ENCODE data around the gene MPIG6B. TPM values are rescaled to one million over a fixed set of nuclear protein-coding genes. Genes with fewer than 3 reads are reported as not detected.

MPIG6B gene
- total RNA-seq, 4 donors from 2014 or later, result not detected

- Histone ChIP-seq H3K4me1 (peaks cover 0 to 43% (median 13%) of the 10 kb centered on the region in 4 donors), H3K9me3 (no peaks in the 10 kb centered on the region), H3K36me3 (peaks cover 0 to 41% (median 0%) of the 10 kb centered on the region in 3 donors), H3K27ac (peak overlapping the region; percentile 24 to 95 (median 91)), H3K4me3 (peak overlapping the region in 3 of 4 donors; percentile 66 to 86 (median 68)), H3K27me3 (no peaks in the 10 kb centered on the region)
- DNase-seq, result no peak
- TF ChIP-seq POLR2A (IDR thresholded peaks at IDR 0.05), result no peak
- TF ChIP-seq, protein P1, sequence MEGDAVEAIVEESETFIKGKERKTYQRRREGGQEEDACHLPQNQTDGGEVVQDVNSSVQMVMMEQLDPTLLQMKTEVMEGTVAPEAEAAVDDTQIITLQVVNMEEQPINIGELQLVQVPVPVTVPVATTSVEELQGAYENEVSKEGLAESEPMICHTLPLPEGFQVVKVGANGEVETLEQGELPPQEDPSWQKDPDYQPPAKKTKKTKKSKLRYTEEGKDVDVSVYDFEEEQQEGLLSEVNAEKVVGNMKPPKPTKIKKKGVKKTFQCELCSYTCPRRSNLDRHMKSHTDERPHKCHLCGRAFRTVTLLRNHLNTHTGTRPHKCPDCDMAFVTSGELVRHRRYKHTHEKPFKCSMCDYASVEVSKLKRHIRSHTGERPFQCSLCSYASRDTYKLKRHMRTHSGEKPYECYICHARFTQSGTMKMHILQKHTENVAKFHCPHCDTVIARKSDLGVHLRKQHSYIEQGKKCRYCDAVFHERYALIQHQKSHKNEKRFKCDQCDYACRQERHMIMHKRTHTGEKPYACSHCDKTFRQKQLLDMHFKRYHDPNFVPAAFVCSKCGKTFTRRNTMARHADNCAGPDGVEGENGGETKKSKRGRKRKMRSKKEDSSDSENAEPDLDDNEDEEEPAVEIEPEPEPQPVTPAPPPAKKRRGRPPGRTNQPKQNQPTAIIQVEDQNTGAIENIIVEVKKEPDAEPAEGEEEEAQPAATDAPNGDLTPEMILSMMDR (IDR thresholded peaks at IDR 0.05), result no peak
These were observed 4.8 kb downstream of the MPIG6B start for GRCh38 chr6:31727717-31728671.

DNA sequence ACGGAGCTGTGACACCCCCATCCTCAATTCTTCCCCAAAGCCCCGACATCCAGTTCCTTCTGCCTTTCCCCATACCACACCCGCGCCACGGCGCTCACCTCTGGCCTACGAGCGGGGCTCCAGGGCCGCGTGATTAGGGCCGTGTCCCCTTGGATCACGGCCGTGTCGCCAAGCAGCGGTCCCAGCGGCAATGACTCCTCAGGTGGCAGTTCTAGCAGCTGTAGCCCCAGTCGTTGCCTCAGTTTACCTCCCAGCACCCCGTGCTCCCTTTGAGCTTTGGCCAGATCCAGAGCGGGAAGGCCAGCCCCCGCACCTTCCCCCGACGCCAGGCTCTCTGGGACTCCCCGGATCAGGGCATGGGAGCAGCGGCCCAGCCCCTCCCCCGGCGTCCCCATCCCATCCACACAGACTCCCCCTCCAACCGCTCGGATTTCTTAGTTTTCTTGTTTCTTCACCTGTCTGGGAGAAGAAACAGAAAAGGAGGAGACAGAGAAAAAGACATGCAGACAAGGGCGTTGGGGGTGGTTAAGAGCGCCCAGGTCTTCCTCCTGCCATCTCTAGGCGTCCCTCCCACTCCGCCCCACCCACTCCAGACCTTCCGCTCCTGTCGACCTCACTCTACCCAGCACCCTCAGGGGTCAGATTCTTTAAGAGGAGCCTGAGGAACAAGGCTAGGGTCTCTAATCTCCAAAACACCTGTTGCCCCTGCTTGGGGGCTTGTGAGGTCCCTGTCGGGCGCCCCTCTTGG lies 5.8 kb downstream of the MPIG6B start, which contains the start of gene DDAH2:
TSS of gene DDAH2 (minus strand) at position 533 of the 748 bp plus-strand sequence. CDS start at position 395, 138 bp downstream.
- Histone ChIP-seq H3K9me3 (no peaks in the 10 kb centered on the region), H3K27me3 (no peaks in the 10 kb centered on the region), H3K4me1 (peaks cover 0 to 52% (median 13%) of the 10 kb centered on the region in 4 donors), H3K4me3 (peak within 1 kb of the TSS; percentile 66 to 86 (median 71)), H3K36me3 (peaks cover 0 to 51% (median 0%) of the 10 kb centered on the region in 3 donors), H3K27ac (peak within 1 kb of the TSS; percentile 89 to 96 (median 94))
- DNase-seq, result no peak
- no peak for TF ChIP-seq POLR2A (IDR thresholded peaks at IDR 0.05)
- TF ChIP-seq, protein P1 (IDR thresholded peaks at IDR 0.05), result peak in 3 of 6 experiments; percentile 74 to 76 (median 75)

DNA sequence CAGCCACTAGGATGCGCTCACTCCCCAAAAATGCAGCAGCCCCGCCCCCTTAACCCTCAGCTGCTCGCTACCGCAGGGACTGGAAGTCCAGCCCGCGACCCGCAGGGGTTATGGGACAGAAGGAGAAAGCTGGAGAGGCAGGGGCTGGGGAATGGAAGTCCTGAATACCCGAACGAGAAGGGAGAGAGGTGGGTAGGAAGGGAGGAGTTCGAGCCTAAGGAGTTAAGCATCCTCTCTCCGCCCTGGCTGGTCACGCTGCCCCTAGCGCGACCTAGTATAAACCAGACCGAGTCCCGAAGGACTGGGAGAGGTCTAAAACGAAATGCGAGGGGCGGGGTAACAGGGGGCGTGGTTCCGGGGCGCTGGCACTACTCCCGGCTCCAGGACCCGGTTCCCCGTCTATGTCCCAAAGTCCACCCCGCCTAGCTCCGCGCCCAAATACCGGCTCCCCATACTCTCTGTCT lies 6.4 kb downstream of the MPIG6B start:
- peak; percentile 87 to 96 (median 95) for DNase-seq
- TF ChIP-seq POLR2A (IDR thresholded peaks at IDR 0.05), result peak; percentile 30 to 74
- TF ChIP-seq, protein P1 (IDR thresholded peaks at IDR 0.05), result peak in 3 of 6 experiments; percentile 59 to 84 (median 72)
- Histone ChIP-seq H3K36me3 (peaks cover 0 to 54% (median 0%) of the 10 kb centered on the region in 3 donors), H3K4me1 (peaks cover 3 to 58% (median 18%) of the 10 kb centered on the region in 4 donors), H3K4me3 (peak overlapping the region; percentile 66 to 86 (median 71)), H3K9me3 (no peaks in the 10 kb centered on the region), H3K27me3 (no peaks in the 10 kb centered on the region), H3K27ac (peak overlapping the region; percentile 89 to 96 (median 94))

GRCh38 chr6:31729979-31730630 lies 6.9 kb downstream of the MPIG6B start:
- TF ChIP-seq, protein P1 (IDR thresholded peaks at IDR 0.05), result no peak
- no peak for TF ChIP-seq POLR2A (IDR thresholded peaks at IDR 0.05)
- H3K27me3 ChIP-seq, result no peaks in the 10 kb centered on the region
- H3K4me1 ChIP-seq, result peaks cover 3 to 61% (median 19%) of the 10 kb centered on the region in 4 donors
- H3K9me3 ChIP-seq, result no peaks in the 10 kb centered on the region
- peak overlapping the region; percentile 66 to 86 (median 71) for H3K4me3 ChIP-seq
- DNase-seq, result peak; percentile 88 to 94 (median 88)
- peak overlapping the region; percentile 89 to 96 (median 94) for H3K27ac ChIP-seq
- peaks cover 0 to 54% (median 0%) of the 10 kb centered on the region in 3 donors for H3K36me3 ChIP-seq
